CD14-positive monocyte (primary cell): ENCODE data around the gene SUPV3L1. TPM values are rescaled to one million over a fixed set of nuclear protein-coding genes. Genes with fewer than 3 reads are reported as not detected.

Experiments used
- DNase-seq, 3 donors: peaks; one replicate each; pipeline ENCODE4 v3.0.0-alpha.2; 2011 to 2022
- H2AFZ ChIP-seq: 2 replicates; pipeline ENCODE4 v1.6.0; 2012; ENCODE audit warnings: mild to moderate bottlenecking, low read depth, low read length, inconsistent platforms; ENCODE audit not compliant: insufficient read depth, poor library complexity, severe bottlenecking
- H3K27ac ChIP-seq, 2 donors: 1 replicate in 1 of 2; 2 replicates in 1 of 2; pipeline ENCODE4 v1.5.1; 2012 to 2013; ENCODE audit warnings: low read length in 2 of 2, control low read depth in 1 of 2, inconsistent platforms in 1 of 2, low read depth in 1 of 2, mild to moderate bottlenecking in 1 of 2
- H3K27me3 ChIP-seq, 2 donors: one replicate each; pipeline versions ENCODE4 v1.6.0 to v1.6.1; 2011 to 2013; ENCODE audit warnings: low read length in 2 of 2; ENCODE audit not compliant: control insufficient read depth in 2 of 2, insufficient read depth in 2 of 2
- H3K36me3 ChIP-seq, 2 donors: replicated peaks in 1 of 2; 1 replicate in 1 of 2; 2 replicates in 1 of 2; pipeline versions ENCODE4 v1.5.1 to v1.6.1; 2012 to 2013; ENCODE audit warnings: low read length in 2 of 2, control low read depth in 1 of 2, inconsistent platforms in 1 of 2, mild to moderate bottlenecking in 1 of 2; ENCODE audit not compliant: insufficient read depth in 2 of 2, control insufficient read depth in 1 of 2
- H3K4me1 ChIP-seq, 2 donors: 1 replicate in 1 of 2; 2 replicates in 1 of 2; pipeline versions ENCODE4 v1.5.1 to v1.6.1; 2012 to 2013; ENCODE audit warnings: low read length in 2 of 2, control low read depth in 1 of 2, inconsistent platforms in 1 of 2, mild to moderate bottlenecking in 1 of 2, moderate library complexity in 1 of 2; ENCODE audit not compliant: insufficient read depth in 2 of 2, control insufficient read depth in 1 of 2
- H3K4me2 ChIP-seq: replicated peaks from 2 replicates; pipeline ENCODE3; 2012; ENCODE audit warnings: low read length, moderate library complexity, mild to moderate bottlenecking; ENCODE audit not compliant: poor library complexity, severe bottlenecking; ENCODE audit errors: extremely low read depth
- H3K4me3 ChIP-seq, 3 experiments: fragments of 200-600 bp in 1 of 3; sonication (generic) in 1 of 3; replicated peaks in 1 of 3; 1 replicate in 2 of 3; 2 replicates in 1 of 3; pipeline ENCODE4 v1.5.1; 2011 to 2013; ENCODE audit warnings: low read length in 3 of 3, mild to moderate bottlenecking in 3 of 3, control low read depth in 2 of 3, low read depth in 2 of 3, inconsistent platforms in 1 of 3, moderate library complexity in 1 of 3
- H3K79me2 ChIP-seq: 2 replicates; pipeline ENCODE4 v1.6.0; 2012; ENCODE audit warnings: mild to moderate bottlenecking, control low read depth, inconsistent platforms, low read length, moderate library complexity; ENCODE audit not compliant: insufficient read depth
- H3K9ac ChIP-seq: 2 replicates; pipeline ENCODE4 v1.6.0; 2017; ENCODE audit warnings: low read length, mild to moderate bottlenecking; ENCODE audit not compliant: insufficient read depth, poor library complexity, severe bottlenecking
- H3K9me3 ChIP-seq, 2 donors: replicated peaks in 1 of 2; 1 replicate in 1 of 2; 2 replicates in 1 of 2; pipeline versions ENCODE4 v1.5.1 to v1.6.1; 2012 to 2013; ENCODE audit warnings: low read length in 2 of 2, control low read depth in 1 of 2; ENCODE audit not compliant: control insufficient read depth in 1 of 2, insufficient read depth in 1 of 2
- H4K20me1 ChIP-seq: 2 replicates; pipeline ENCODE4 v1.6.0; 2012; ENCODE audit warnings: mild to moderate bottlenecking, low read length, control low read depth, moderate library complexity; ENCODE audit not compliant: insufficient read depth
- H3K27ac Mint-ChIP-seq, 7 donors: one replicate each; pipeline ENCODE4 v1.8.0; 2020; ENCODE audit warnings: mild to moderate bottlenecking in 7 of 7, mixed read lengths in 7 of 7, moderate library complexity in 6 of 7, inconsistent platforms in 2 of 7
- H3K27me3 Mint-ChIP-seq, 3 donors: one replicate each; pipeline ENCODE4 v1.8.0; 2021 to 2022; ENCODE audit warnings: low read depth in 3 of 3, mild to moderate bottlenecking in 3 of 3, mixed read lengths in 3 of 3, moderate library complexity in 3 of 3, inconsistent platforms in 1 of 3
- H3K36me3 Mint-ChIP-seq, 2 donors: one replicate each; pipeline ENCODE4 v1.8.0; 2020; ENCODE audit warnings: mixed read lengths in 2 of 2, inconsistent platforms in 1 of 2, mild to moderate bottlenecking in 1 of 2
- H3K4me1 Mint-ChIP-seq: one replicate; pipeline ENCODE4 v1.8.0; 2020; ENCODE audit warnings: mild to moderate bottlenecking, mixed read lengths
- H3K4me3 Mint-ChIP-seq, 2 donors: one replicate each; pipeline ENCODE4 v1.8.0; 2020; ENCODE audit warnings: mild to moderate bottlenecking in 2 of 2, mixed read lengths in 2 of 2, moderate library complexity in 1 of 2
- H3K9me3 Mint-ChIP-seq, 7 donors: one replicate each; pipeline ENCODE4 v1.8.0; 2020 to 2022; ENCODE audit warnings: mixed read lengths in 7 of 7, mild to moderate bottlenecking in 6 of 7, moderate library complexity in 6 of 7, inconsistent platforms in 2 of 7
- WGBS: methylation state at CpG from one replicate; pipeline ENCODE4 v1.1.5; 2013; ENCODE audit warnings: missing lambda C conversion rate; ENCODE audit not compliant: insufficient coverage; 5-methylcytosine and 5-hydroxymethylcytosine counted together
- intact Hi-C, 2 donors: fragments of 100-400 bp; cut with micrococcal nuclease; formaldehyde crosslinking; loops; one replicate each; pipeline versions ENCODE4 v1.15.0 to v1.15.1; 2023
- polyA plus RNA-seq, 3 donors: library from polyadenylated mRNA; depleted of rRNA in 1 of 3; unstranded in 2 of 3; stranded (reverse) in 1 of 3; fragments of 300-500 nt in 2 of 3; fragments of >200 nt in 1 of 3; fragmentation: Illumina TruSeq in 2 of 3; gene quantifications; 1 replicate in 2 of 3; 2 replicates in 1 of 3; pipeline ENCODE4 v1.2.3, GENCODE V29; 2012 to 2021
- TF ChIP-seq, protein P1 (sequence below): fragments of 200-600 bp; IDR thresholded peaks from one replicate; pipeline ENCODE4 v1.8.0; 2022; ENCODE audit warnings: antibody characterized with exemption, mild to moderate bottlenecking

SUPV3L1 gene
- polyA plus RNA-seq, 3 donors, result 6.8 to 18.8 (median 7.3) TPM

DNA sequence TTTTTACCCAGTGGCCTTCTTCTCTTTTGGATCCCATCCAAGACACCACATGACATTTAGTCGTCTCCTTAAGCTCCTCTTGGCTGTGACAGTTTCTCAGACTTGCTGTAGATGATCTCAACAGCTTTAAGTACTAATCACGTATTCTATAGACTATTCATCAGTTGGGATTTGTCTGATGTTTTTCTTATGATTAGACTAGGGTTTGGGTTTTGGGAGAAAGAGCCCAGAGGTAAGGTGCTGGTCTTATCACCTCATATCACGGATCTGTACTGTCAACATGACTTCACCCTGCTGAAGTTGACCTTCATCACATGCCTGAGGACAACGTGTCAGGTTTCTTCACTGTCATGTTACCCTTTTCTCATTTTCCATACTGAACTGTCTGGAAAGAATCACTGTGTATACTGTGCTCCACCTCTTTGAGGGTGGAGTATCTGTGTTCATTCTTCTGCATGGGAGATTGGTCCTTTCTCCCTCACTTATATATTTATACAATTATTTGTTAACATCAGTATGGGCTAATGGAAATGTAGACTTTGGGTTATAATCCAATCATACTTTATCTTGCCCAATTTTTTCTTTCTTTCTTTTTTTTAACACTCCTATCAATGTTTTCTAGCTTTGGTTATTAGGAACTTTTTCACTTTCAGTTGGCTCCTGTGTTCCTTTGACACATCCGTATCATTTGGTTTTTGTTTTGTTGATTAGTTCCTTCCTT, 33.7 kb downstream of the SUPV3L1 start:
- Histone ChIP-seq H3K9ac (no peak overlapping the region), H3K79me2 (no peaks in the 10 kb centered on the region), H3K27ac (no peak overlapping the region), H3K4me1 (peaks cover 13 to 14% of the 10 kb centered on the region in 2 donors), H3K27me3 (no peaks in the 10 kb centered on the region), H3K9me3 (no peaks in the 10 kb centered on the region), H3K4me3 (no peak overlapping the region), H3K36me3 (peaks cover under 1 to 8% of the 10 kb centered on the region in 2 donors), H4K20me1 (no peaks in the 10 kb centered on the region), H2AFZ (no peak overlapping the region), H3K4me2 (no peak overlapping the region)
- peak in 1 of 3 donors; percentile 6 for DNase-seq
- WGBS, result no CpG with 5 or more reads among the region's 5 CpGs
- TF ChIP-seq, protein P1, sequence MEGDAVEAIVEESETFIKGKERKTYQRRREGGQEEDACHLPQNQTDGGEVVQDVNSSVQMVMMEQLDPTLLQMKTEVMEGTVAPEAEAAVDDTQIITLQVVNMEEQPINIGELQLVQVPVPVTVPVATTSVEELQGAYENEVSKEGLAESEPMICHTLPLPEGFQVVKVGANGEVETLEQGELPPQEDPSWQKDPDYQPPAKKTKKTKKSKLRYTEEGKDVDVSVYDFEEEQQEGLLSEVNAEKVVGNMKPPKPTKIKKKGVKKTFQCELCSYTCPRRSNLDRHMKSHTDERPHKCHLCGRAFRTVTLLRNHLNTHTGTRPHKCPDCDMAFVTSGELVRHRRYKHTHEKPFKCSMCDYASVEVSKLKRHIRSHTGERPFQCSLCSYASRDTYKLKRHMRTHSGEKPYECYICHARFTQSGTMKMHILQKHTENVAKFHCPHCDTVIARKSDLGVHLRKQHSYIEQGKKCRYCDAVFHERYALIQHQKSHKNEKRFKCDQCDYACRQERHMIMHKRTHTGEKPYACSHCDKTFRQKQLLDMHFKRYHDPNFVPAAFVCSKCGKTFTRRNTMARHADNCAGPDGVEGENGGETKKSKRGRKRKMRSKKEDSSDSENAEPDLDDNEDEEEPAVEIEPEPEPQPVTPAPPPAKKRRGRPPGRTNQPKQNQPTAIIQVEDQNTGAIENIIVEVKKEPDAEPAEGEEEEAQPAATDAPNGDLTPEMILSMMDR, result no peak
- Mint-ChIP-seq H3K4me1 (peaks cover 19% of the 10 kb centered on the region), H3K27me3 (peaks cover 0 to 8% (median 8%) of the 10 kb centered on the region in 3 donors), H3K4me3 (no peak overlapping the region), H3K27ac (no peak overlapping the region), H3K36me3 (peaks cover 3 to 4% of the 10 kb centered on the region in 2 donors), H3K9me3 (peaks cover 0 to 8% (median 2%) of the 10 kb centered on the region in 7 donors)
- intact Hi-C loops, result no loop called here

DNA sequence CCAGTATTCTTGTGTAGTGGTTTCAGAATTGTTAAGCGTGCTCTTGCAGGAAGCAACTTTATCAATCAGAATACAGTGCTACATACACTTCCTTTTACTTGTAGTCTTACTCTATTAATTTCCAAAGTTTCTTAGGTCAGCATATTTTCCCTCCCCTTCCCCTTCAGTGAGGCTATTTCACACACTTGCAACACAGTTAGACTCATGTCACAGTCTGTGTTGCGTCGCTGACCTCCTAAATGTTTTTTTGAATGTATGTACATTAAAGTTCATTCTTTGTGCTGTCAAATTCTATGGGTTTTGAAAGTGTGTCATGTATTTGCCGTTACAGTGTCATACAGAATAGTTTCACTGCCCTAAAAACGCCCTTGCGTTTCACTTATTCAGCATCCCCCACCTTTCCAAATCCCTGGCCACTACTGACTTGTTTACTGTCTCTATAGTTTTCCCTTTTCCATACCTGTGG, 34.7 kb downstream of the SUPV3L1 start:
- H3K4me2 ChIP-seq, result no peak overlapping the region

More for the DNA sequence above, 34.7 kb downstream of the SUPV3L1 start:
- Mint-ChIP-seq H3K4me1 (peaks cover 16% of the 10 kb centered on the region), H3K9me3 (peaks cover 0 to 8% (median 2%) of the 10 kb centered on the region in 7 donors), H3K27ac (peak overlapping the region in 4 of 7 donors; percentile 2 to 85 (median 66)), H3K36me3 (no peaks in the 10 kb centered on the region), H3K4me3 (peak overlapping the region in 1 of 2 donors; percentile 59), H3K27me3 (peaks cover 3 to 8% (median 8%) of the 10 kb centered on the region in 3 donors)
- Histone ChIP-seq H4K20me1 (no peaks in the 10 kb centered on the region), H2AFZ (no peak overlapping the region), H3K79me2 (no peaks in the 10 kb centered on the region), H3K4me3 (no peak overlapping the region), H3K27ac (no peak overlapping the region), H3K4me1 (peaks cover 13 to 14% of the 10 kb centered on the region in 2 donors), H3K9ac (no peak overlapping the region), H3K27me3 (no peaks in the 10 kb centered on the region), H3K36me3 (no peaks in the 10 kb centered on the region), H3K9me3 (no peaks in the 10 kb centered on the region)
- WGBS, result no CpG with 5 or more reads among the region's 6 CpGs
- peak; percentile 44 to 53 (median 51) for DNase-seq
- TF ChIP-seq, protein P1, result no peak
- intact Hi-C loops, result no loop called here
